Lower lobe of right lung (tissue), 2 donors: ENCODE results near the gene ACTR1B. TPM values are rescaled to one million over a fixed set of nuclear protein-coding genes. Genes with fewer than 3 reads are reported as not detected.

Experiments
- ATAC-seq, 2 donors: fragments of 200-7000 bp; cut with Tn5 transposase; one replicate each; pipeline ENCODE4 v1.9.1; 2020 to 2022; ENCODE audit warnings: mild to moderate bottlenecking in 2 of 2, moderate library complexity in 2 of 2
- DNase-seq: peaks from one replicate; pipeline ENCODE4 v3.0.0-alpha.2; 2020
- H3K27ac ChIP-seq: fragments of 200-600 bp; one replicate; pipeline ENCODE4 v1.8.0; 2022
- H3K27me3 ChIP-seq: fragments of 200-600 bp; one replicate; pipeline ENCODE4 v1.8.0; 2022; ENCODE audit warnings: low read depth
- H3K36me3 ChIP-seq: fragments of 200-600 bp; one replicate; pipeline ENCODE4 v1.8.0; 2022; ENCODE audit warnings: mild to moderate bottlenecking
- H3K4me1 ChIP-seq: fragments of 200-600 bp; one replicate; pipeline ENCODE4 v1.8.0; 2022
- H3K4me3 ChIP-seq: fragments of 200-600 bp; one replicate; pipeline ENCODE4 v1.8.0; 2022; ENCODE audit warnings: mild to moderate bottlenecking
- H3K9me3 ChIP-seq: fragments of 200-600 bp; one replicate; pipeline ENCODE4 v1.8.0; 2022
- CTCF ChIP-seq: fragments of 200-600 bp; IDR thresholded peaks from one replicate; pipeline ENCODE4 v1.8.0; 2022; ENCODE audit warnings: antibody characterized with exemption, mild to moderate bottlenecking
- intact Hi-C: fragments of 100-400 bp; cut with DNase I; formaldehyde crosslinking; loops from one replicate; pipeline ENCODE4 v1.11.0; 2022
- total RNA-seq: library from RNA; stranded (reverse); fragmentation: NEBNext Ultra II Directional; extraction: Animal tissue kit (Norgen Biotek cat#: 25700); gene quantifications from one replicate; pipeline ENCODE4 v1.2.1, GENCODE V29; 2021
- donor health status: DM: no; HTN: yes; CAD: no; lungs with severe emphysema.

Gene ACTR1B
- total RNA-seq, 1 donor from 2014 or later: 56.0 TPM

- Histone ChIP-seq H3K9me3 (no peaks in the 10 kb centered on the region), H3K27ac (no peak overlapping the region), H3K4me1 (no peaks in the 10 kb centered on the region), H3K27me3 (no peaks in the 10 kb centered on the region), H3K4me3 (no peak overlapping the region), H3K36me3 (no peaks in the 10 kb centered on the region)
- DNase-seq: no peak
- ATAC-seq: no peak
- TF ChIP-seq CTCF: no peak
- intact Hi-C loops: no loop called here
Measured at GRCh38 chr2:97678298-97678697, 14.5 kb upstream of the ACTR1B start.

DNA sequence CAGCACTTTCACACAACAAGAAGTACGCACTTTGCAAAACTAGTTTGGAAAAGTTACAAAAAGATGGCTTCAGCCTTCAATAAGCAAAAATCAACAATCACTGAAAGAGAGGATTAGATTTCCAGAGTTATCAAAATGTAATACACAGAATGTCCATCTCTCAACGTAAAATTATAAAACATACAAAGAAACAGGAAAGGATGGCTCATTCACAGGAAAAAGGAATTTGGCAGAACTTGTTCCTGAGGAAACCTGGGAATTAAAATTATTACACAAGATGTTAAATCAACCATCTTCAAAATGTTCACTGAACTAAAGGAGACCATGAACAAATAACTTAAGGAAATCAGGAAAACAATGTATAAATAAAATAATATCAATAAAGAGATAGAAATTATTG lies 13.6 kb upstream of the ACTR1B start:
- TF ChIP-seq CTCF: no peak
- H3K4me3 ChIP-seq: no peak overlapping the region

GRCh38 chr2:97676620-97677019 lies 12.8 kb upstream of the ACTR1B start:
- Histone ChIP-seq H3K9me3 (no peaks in the 10 kb centered on the region), H3K36me3 (no peaks in the 10 kb centered on the region), H3K4me3 (no peak overlapping the region), H3K27me3 (no peaks in the 10 kb centered on the region), H3K27ac (no peak overlapping the region), H3K4me1 (no peaks in the 10 kb centered on the region)
- ATAC-seq (no peak), DNase-seq (no peak)
- TF ChIP-seq CTCF: no peak
- intact Hi-C loops: no loop called here

More for the DNA sequence above, 13.6 kb upstream of the ACTR1B start:
- no peak overlapping the region for H3K27ac ChIP-seq
- no peaks in the 10 kb centered on the region for H3K4me1 ChIP-seq
- no peaks in the 10 kb centered on the region for H3K9me3 ChIP-seq
- ATAC-seq: no peak
- H3K27me3 ChIP-seq: no peaks in the 10 kb centered on the region
- intact Hi-C loops: no loop called here
- H3K36me3 ChIP-seq: no peaks in the 10 kb centered on the region
- no peak for DNase-seq

GRCh38 chr2:97675430-97676113 lies 11.7 kb upstream of the ACTR1B start:
- Histone ChIP-seq H3K9me3 (no peaks in the 10 kb centered on the region), H3K4me3 (no peak overlapping the region), H3K27me3 (no peaks in the 10 kb centered on the region), H3K27ac (no peak overlapping the region), H3K36me3 (no peaks in the 10 kb centered on the region), H3K4me1 (no peaks in the 10 kb centered on the region)
- TF ChIP-seq CTCF: no peak
- ATAC-seq (no peak), DNase-seq (no peak)
- intact Hi-C loops: no loop called here

DNA sequence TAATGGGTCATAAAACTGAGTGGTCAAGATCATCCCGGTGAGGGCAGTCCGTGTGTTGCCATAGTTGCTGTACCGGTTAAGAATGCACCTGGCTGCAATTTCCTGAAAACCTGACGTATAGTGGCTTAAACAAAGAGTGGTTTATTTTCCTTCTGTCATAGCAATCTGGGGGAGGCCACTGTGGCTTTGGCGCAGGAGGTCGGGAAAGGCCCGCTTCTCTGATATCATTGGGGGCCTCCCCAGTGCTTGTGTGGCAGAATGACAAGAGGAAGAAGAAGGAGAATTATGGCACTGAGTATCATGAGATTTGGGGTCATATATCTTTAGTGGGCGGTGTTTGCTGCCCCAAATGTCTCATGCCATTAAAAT lies 10.1 kb upstream of the ACTR1B start:
- H3K27me3 ChIP-seq: no peaks in the 10 kb centered on the region
- no peaks in the 10 kb centered on the region for H3K4me1 ChIP-seq
- DNase-seq (no peak), ATAC-seq (no peak)
- no peak for TF ChIP-seq CTCF
- H3K9me3 ChIP-seq: no peaks in the 10 kb centered on the region
- intact Hi-C loops: no loop called here
- H3K36me3 ChIP-seq: no peaks in the 10 kb centered on the region
- H3K4me3 ChIP-seq: no peak overlapping the region
- no peak overlapping the region for H3K27ac ChIP-seq
